ENCODE data around the gene FBN3.

The FBN3 gene

DNA sequence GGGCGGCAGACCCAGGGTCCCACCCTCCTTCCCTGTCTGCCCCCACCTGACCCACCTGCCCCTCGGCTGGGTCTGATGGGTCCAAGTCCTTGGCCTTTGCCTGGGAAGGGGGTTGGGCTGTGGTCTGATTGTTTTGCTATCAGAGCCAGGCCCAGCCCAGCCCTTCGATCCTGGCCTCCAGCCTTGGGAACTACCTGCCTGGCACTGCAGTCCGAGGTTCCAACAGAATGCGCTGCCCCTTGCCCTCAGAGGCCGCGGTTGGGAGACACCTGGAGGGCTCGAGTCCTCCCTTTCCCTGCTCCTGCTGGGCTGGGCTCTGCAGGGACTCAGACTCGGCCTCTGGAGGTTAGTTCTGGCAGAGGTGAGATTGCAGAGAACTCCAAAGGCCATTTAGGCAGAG is 95.2 kb downstream of the FBN3 start:
- no peak for TF ChIP-seq ZNF600 (tag by site-specific recombination; IDR thresholded peaks at IDR 0.05)
- no peak for TF ChIP-seq AEBP2 (tag by site-specific recombination; IDR thresholded peaks at IDR 0.05; ENCODE audit: borderline replicate concordance)
- TF ChIP-seq ZBTB11 (tag by site-specific recombination; conservative IDR thresholded peaks at IDR 0.05; ENCODE audit: low read depth), result no peak
- TF ChIP-seq SP2 (tag by site-specific recombination; IDR thresholded peaks at IDR 0.05), result no peak
- no peak for TF ChIP-seq ZNF16 (tag by site-specific recombination; IDR thresholded peaks at IDR 0.05; ENCODE audit: low read depth)
- TF ChIP-seq ZNF654 (tag by site-specific recombination; IDR thresholded peaks at IDR 0.05; ENCODE audit: low read depth), result no peak
- TF ChIP-seq KLF7 (tag by site-specific recombination; IDR thresholded peaks at IDR 0.05; ENCODE audit: borderline replicate concordance), result no peak
- TF ChIP-seq, protein P1, sequence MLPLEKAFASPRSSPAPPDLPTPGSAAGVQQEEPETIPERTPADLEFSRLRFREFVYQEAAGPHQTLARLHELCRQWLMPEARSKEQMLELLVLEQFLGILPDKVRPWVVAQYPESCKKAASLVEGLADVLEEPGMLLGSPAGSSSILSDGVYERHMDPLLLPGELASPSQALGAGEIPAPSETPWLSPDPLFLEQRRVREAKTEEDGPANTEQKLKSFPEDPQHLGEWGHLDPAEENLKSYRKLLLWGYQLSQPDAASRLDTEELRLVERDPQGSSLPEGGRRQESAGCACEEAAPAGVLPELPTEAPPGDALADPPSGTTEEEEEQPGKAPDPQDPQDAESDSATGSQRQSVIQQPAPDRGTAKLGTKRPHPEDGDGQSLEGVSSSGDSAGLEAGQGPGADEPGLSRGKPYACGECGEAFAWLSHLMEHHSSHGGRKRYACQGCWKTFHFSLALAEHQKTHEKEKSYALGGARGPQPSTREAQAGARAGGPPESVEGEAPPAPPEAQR (tag by site-specific recombination; IDR thresholded peaks at IDR 0.05), result no peak
- TF ChIP-seq ZNF747 (tag by site-specific recombination; IDR thresholded peaks at IDR 0.05), result no peak
- no peak for TF ChIP-seq ZNF214 (tag by site-specific recombination; IDR thresholded peaks at IDR 0.05; ENCODE audit: borderline replicate concordance)
- no peak for TF ChIP-seq ZNF280D (tag by site-specific recombination; IDR thresholded peaks at IDR 0.05)
- no peak for TF ChIP-seq ZNF610 (tag by site-specific recombination; IDR thresholded peaks at IDR 0.05; ENCODE audit: borderline replicate concordance)
- no peak for TF ChIP-seq MZF1 (tag by site-specific recombination; IDR thresholded peaks at IDR 0.05; ENCODE audit: borderline replicate concordance)
- TF ChIP-seq ZNF184 (tag by site-specific recombination; IDR thresholded peaks at IDR 0.05), result no peak
- TF ChIP-seq ZNF558 (tag by site-specific recombination; IDR thresholded peaks at IDR 0.05), result no peak
- TF ChIP-seq ZNF768 (tag by site-specific recombination; IDR thresholded peaks at IDR 0.05), result no peak
- no peak for TF ChIP-seq SP7 (tag by site-specific recombination; IDR thresholded peaks at IDR 0.05)
- no peak for TF ChIP-seq ZNF155 (tag by site-specific recombination; IDR thresholded peaks at IDR 0.05)
- H3K4me3 ChIP-seq (ENCODE audit: low read depth, low read length), result no peak overlapping the region
- POLR2A ChIA-PET, result no interaction called here
- CTCF ChIA-PET, result interaction anchor here (0.9 to 1.7 kb wide), 2 partner anchors 15 to 110 kb away, joined by 4 to 7 read pairs; partner anchors contain the start of gene TIMM44
- H3K9me3 ChIP-seq (ENCODE audit: control insufficient read depth, insufficient read depth, low read depth, low read length), result no peaks in the 10 kb centered on the region
- H3K4me1 ChIP-seq (ENCODE audit: control insufficient read depth, insufficient read depth, low read length), result no peaks in the 10 kb centered on the region
- H3K36me3 ChIP-seq (ENCODE audit: control insufficient read depth in 2 of 2, insufficient read depth in 1 of 2, low read length in 2 of 2), result no peaks in the 10 kb centered on the region
- no peak overlapping the region for H3K27ac ChIP-seq (ENCODE audit: extremely low read depth, low read depth, low read length)

All from HEK293 (cell line).